Measurements from ENCODE around the gene AGAP1. TPM values are rescaled to one million over a fixed set of nuclear protein-coding genes. Genes with fewer than 3 reads are reported as not detected.
A peak's percentile ranks its signal among the peaks of the same experiment; 100 is the strongest.

Gene AGAP1
- total and polyA plus RNA-seq, 9 donors: 5.7 to 32.2 (median 20.2) TPM

- peaks cover 16% of the 10 kb centered on the region for H3K4me1 ChIP-seq (ENCODE audit: insufficient read depth)
- TF ChIP-seq EP300 (IDR thresholded peaks at IDR 0.05): no peak
- no peak for TF ChIP-seq CTCF (IDR thresholded peaks at IDR 0.05)
- peak; percentile 14 for TF ChIP-seq POLR2A (IDR thresholded peaks at IDR 0.05)
- H3K27me3 ChIP-seq: no peaks in the 10 kb centered on the region
- no peaks in the 10 kb centered on the region for H3K36me3 ChIP-seq
- H3K9me3 ChIP-seq: no peaks in the 10 kb centered on the region
- H3K27ac ChIP-seq: no peak overlapping the region
- intact Hi-C loops (cut with DNase I): loop anchor here in 1 of 4 donors (10.0 kb wide), 1 partner anchor 71 kb away; no protein-coding TSS in a partner anchor
- 1 to 2% (median 1%) methylated on average over 4 of the region's 4 CpGs for WGBS, 3 donors
- peak overlapping the region; percentile 6 for H3K4me3 ChIP-seq
- DNase-seq: peak in 1 of 5 donors; percentile 48
Measured at GRCh38 chr2:235666213-235666781, 172.5 kb downstream of the AGAP1 start.

GRCh38 chr2:235668782-235669181 is 174.9 kb downstream of the AGAP1 start:
- Histone ChIP-seq H3K4me1 (ENCODE audit: insufficient read depth) (peaks cover 7% of the 10 kb centered on the region), H3K9me3 (no peaks in the 10 kb centered on the region), H3K4me3 (no peak overlapping the region), H3K36me3 (no peaks in the 10 kb centered on the region), H3K27me3 (no peaks in the 10 kb centered on the region), H3K27ac (no peak overlapping the region)
- intact Hi-C loops (cut with DNase I): loop anchor here in 1 of 4 donors (10.0 kb wide), 1 partner anchor 74 kb away; no protein-coding TSS in a partner anchor
- no peak for DNase-seq
- TF ChIP-seq EP300 (IDR thresholded peaks at IDR 0.05): no peak
- no peak for TF ChIP-seq CTCF (IDR thresholded peaks at IDR 0.05)
- no peak for TF ChIP-seq POLR2A (IDR thresholded peaks at IDR 0.05)
- 91 to 99% (median 92%) methylated on average over 4 of the region's 4 CpGs for WGBS, 3 donors

- peak; percentile 50 to 73 (median 71) for DNase-seq
- Histone ChIP-seq H3K27me3 (no peaks in the 10 kb centered on the region), H3K9me3 (no peaks in the 10 kb centered on the region), H3K4me1 (ENCODE audit: insufficient read depth) (peaks cover 7% of the 10 kb centered on the region), H3K27ac (no peak overlapping the region), H3K36me3 (no peaks in the 10 kb centered on the region), H3K4me3 (peak overlapping the region; percentile 50)
- WGBS, 3 donors: 0 to 1% (median 1%) methylated on average over 25 to 77 of the region's 77 CpGs
- TF ChIP-seq CTCF (IDR thresholded peaks at IDR 0.05) (no peak), EP300 (IDR thresholded peaks at IDR 0.05) (no peak), POLR2A (IDR thresholded peaks at IDR 0.05) (no peak)
- intact Hi-C loops (cut with DNase I): loop anchor here in 1 of 4 donors (10.0 kb wide), 1 partner anchor 75 kb away; no protein-coding TSS in a partner anchor
Measured at GRCh38 chr2:235669269-235669831, 175.5 kb downstream of the AGAP1 start.

GRCh38 chr2:235669983-235670962 is 176.4 kb downstream of the AGAP1 start:
- TF ChIP-seq EP300 (IDR thresholded peaks at IDR 0.05) (no peak), POLR2A (IDR thresholded peaks at IDR 0.05) (no peak), CTCF (IDR thresholded peaks at IDR 0.05) (peak; percentile 30 to 72 (median 64))
- Histone ChIP-seq H3K27me3 (no peaks in the 10 kb centered on the region), H3K27ac (no peak overlapping the region), H3K9me3 (no peaks in the 10 kb centered on the region), H3K4me1 (ENCODE audit: insufficient read depth) (peaks cover 7% of the 10 kb centered on the region), H3K36me3 (no peaks in the 10 kb centered on the region), H3K4me3 (peak overlapping the region; percentile 50)
- intact Hi-C loops (cut with DNase I): loop anchor here (2.0 to 10.0 kb wide), 3 partner anchors 73 to 75 kb away; no protein-coding TSS in a partner anchor
- peak; percentile 63 to 80 (median 73) for DNase-seq
- 1 to 2% (median 1%) methylated on average over 49 to 148 of the region's 148 CpGs for WGBS, 3 donors
